ENCODE results near the gene TTLL8.
"Not testable (repeated sequence)": the region's sequence is repeated elsewhere in the genome, so short reads cannot be mapped to it uniquely, and the experiment has no call there.

The TTLL8 gene

DNA sequence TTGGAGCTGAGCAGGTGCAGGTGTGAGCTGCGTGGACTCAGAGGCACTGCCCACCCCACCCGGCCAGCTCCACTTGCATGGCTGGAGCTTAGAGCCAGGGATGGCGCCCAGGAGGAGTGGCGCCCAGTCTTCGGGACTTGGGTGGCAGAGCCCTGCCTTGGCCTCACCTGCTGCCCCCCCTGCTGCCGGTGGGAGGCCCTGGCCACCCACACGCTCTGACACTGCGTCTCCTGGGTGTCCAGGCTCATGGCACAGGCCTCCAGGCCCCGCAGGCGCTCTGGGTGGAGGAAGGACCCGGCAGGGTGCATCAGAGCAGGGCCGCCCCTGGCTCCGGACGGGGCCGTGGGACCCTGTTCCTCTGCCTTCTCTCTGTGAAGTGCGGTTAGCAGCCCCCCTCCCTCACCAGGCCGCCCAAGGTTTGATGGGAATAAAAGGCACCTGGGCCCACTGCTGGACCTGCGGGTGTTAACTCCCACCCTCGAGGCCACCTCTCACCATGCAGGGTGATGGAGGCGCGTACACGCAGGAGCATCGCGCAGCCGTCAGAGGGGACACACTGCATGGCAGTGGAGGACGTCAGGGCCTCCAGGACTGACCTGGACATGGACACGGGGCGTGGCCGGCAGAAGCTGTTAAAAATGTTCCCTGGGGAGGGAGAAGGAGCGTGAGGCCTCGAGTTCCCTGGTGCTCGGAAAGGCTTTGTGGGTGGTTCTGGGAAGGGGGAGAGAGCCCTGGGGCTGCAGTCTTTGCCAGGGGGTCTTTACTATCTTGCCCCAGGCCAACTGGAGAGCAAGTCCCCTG lies 57.3 kb downstream of the TTLL8 start:
- no peak for DNase-seq (ENCODE audit: low read depth)

DNA sequence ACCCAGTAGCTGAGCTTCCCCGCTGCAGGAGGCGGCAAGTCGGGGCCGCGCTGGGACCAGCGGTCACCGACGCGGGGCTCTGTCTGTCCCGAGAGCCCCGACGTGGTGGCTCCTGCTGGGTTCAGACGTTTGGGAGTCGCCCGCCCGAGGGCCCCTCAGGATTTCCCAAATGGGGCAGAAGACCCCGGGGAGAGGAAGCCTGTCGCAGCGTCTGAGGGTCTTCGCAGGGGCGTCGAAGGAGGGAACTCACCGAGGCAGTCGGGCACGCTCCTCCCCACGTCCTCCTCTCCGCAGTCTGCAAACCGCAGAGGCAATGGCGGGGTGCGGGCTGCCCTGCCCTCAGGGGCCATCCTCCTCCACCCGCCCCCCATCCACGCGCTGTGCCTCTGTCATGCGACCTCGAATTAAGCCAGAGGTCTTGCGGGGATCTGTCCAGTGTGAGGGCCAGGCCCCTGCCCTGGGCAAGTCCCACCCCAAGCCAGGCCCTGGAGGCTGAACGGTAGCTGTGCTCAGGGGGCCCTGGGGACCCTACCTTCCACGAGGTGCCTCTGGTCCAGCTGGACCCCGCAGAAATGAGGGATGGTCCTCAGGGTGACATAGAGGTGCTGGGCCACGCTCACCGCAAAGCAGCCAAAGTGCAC lies 58.0 kb downstream of the TTLL8 start:
- DNase-seq (ENCODE audit: low read depth): no peak

DNA sequence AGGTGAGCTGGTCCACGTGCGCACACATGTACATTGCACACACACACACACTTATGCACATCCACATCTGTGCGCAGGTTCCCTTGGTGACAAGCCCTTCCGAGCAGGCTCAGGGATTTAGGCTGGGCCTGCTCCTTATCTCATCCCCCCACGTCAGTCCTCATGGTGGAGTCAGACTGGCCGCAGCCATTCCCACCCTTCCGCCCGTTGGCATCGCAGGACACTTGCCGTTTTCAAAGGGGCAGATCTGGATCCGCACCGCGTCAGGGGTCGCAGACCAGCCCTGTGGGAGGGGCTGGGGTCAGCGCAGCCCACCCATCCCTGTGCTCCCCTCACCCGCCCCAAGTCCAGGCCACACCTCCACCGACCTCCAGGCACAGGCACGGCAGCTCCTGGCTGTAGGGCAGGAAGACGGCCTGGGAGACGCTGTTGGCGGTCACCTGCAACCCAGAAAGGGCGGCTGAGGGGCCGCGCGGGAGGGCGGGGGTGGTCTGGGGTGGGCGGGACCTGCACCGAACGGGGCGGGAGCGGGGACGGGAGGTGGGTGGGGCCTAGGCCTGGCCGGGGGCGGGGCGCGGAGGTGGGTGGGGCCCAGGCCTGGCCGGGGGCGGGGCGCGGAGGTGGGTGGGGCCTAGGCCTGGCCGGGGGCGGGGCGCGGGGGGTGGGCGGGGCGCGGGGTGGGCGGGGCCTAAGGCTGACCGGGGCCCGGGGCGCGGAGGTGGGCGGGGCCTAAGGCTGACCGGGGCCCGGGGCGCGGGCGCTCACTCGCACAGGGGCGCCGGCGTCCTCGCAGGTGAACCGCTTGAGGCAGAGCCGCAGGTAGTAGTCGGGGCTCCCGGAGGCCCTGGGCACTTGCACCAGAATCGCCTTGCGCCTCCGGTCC lies 58.8 kb downstream of the TTLL8 start:
- DNase-seq (ENCODE audit: low read depth): no peak

DNA sequence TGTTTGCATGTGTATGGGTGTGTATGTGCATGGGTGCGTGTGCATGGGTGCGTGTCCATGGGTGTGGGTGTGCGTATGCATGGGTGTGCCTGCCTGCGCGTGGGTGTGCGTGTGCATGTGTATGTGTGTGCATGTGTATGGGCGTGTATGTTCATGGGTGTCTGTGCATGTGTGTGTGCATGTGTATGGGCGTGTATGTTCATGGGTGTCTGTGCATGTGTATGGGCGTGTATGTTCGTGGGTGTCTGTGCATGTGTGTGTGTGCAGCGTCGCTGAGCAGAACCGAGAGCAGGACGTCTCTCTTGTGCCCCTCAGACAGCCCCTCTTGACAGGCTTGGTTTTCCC lies 59.4 kb downstream of the TTLL8 start:
- DNase-seq (ENCODE audit: low read depth): no peak

DNA sequence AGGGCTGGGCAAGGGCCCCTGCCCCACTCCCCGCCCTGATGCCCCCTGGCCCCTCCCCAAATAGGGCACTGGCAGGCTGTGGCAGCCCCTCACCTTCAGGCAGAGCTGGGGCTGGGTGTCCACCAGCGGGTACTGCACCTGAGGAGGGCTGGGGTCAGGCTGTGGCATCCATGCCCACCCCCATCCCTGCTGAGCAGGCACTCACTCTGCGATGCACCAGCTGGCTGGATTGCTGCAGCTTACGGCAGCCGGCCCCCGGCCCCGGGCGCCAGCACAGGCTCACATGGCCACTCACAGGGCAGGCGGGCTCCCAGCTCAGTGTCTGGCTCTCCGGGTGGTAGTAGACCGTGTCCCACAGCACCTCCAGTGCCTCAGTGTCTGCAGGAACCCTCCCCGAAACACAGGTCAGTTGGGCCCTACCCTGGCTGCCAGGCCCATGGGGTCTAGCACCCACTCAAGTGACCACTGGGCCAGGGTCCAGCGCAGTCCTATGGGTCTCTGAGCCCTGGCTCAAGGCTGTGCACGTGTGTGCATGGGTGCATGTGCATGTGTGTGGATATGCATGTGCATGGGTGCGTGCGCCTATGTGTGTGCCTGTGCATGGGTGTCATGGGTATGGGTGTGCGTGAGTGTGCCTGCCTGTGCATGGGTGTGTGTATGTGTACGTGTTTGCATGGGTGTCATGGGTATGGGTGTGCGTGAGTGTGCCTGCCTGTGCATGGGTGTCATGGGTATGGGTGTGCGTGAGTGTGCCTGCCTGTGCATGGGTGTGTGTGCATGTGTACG lies 60.0 kb downstream of the TTLL8 start:
- no peak for DNase-seq (ENCODE audit: low read depth)

DNA sequence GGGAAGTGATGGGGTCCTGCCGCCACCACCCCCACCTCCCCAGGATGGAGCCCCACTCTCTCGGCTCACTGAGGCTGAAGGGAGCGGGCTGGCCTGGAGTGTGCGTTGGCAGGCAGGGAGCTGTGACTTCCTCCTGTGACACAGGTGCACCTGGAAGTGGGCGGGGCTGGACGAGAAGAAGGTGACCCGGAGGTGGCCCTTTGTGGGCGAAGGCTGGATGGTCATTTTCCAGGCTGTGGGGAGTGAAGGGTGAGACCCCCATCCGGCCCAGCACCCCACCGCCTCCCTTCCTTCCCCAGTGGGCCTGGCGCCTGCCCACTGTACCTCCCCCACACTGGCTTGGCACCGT lies 60.9 kb downstream of the TTLL8 start:
- no peak for DNase-seq (ENCODE audit: low read depth)

DNA sequence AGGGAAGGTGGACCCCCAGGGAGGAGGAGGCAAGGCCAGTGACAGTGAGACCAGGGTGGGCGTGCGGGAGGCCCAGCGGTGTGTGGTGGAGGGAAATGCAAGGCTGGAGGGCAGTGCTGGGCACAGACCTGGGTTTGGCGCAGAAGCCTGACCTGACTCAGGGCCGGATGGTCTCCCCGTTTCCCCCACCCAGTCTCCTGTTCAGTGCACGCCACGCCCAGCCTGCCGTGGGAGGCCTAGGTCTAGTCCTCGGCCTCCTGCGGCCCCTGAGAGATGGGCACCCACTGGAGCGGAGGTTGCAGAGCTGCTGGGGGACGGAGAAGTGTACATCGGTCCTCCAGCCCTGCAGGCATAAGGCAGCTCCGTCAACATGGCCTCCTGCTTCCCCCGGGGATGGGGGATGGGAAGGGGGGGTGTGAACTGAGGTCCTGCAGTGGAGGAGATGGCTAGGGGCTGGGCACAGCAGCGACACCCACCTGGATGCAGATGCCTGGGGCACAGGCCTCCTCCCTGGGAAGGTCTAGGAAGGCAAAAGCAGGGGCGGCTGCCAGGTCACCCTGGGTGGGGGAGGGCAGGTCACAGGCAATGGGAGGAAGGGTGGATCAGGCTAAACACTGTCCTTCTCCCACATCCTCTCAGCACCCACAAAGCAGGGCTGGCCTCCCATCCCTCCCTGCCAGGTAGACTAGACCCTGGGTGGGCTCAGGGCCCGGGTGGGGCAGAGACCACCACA lies 61.4 kb downstream of the TTLL8 start:
- DNase-seq (ENCODE audit: low read depth): no peak

DNA sequence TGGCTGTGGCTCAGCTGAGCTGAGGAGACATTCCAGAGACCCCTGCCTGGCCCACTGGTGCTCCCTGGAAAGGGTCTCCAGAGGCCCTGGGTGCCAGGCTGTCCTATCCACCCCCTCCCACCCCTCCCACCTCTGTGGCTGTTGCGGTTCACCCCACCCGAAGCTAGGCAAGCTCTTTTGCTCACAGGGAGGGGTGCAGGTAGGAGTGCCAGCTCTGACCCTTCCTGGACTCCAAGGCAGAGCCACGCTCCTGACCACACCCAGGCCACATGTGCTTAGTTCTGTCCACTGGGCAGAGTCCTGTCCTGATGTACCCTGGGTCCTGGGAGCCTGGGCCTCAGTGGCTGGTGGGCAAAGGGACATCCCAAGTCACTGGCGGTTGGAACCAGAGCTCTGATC lies 62.0 kb downstream of the TTLL8 start:
- DNase-seq (ENCODE audit: low read depth): no peak

DNA sequence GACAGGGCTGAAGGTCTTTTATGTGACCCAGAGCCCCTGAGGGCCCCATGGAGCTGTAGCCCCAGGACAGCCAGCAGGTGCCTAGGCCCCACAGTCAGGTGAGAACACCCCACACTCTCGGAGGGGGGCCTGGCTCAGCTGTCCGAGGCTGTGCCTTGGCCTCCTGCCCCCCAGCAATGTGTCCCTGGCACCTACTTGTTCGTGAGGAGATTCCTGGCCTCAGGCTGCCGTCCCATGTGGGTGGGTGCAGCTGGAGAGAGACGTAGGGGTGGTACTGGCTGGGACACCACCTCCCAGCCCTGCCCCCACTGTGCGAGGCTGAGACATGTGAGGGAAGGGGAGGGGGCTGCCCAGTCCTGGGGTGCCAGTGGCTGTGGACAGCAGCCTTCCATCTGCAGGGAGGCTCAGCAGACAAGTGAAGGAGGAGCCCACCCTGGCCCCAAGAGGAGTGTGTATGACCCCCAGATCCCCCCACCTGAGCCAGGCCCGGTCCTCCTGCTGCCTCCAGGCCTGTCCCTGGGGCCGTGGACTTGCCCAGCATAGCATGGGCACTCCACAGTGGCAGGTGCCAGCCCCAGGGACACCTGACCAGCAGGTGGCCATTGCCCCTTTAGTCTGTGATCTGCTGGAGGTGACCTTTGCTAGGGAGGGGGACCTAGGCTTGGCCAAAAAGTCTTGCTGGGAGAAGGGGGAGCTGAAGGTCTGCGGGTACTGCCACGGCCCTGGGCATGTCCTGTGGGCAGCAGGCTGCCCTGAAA lies 62.6 kb downstream of the TTLL8 start:
- no peak for DNase-seq (ENCODE audit: low read depth)

DNA sequence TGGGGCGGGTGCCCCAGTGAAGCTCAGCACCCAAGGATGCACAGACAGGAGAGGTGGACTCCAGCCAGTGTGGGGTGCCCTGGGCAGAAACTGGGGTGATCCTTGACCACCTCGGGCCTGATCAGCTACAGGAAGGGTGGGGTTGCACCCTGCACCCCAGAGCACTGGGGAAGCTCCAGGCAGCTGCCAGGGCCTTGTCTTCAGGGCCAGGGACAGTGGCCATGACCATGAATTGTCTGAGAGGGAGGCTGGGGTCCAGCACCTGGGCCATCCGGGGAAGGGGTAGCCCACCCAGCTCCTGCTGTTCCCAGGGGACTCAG lies 63.1 kb downstream of the TTLL8 start:
- DNase-seq (ENCODE audit: low read depth): no peak

DNA sequence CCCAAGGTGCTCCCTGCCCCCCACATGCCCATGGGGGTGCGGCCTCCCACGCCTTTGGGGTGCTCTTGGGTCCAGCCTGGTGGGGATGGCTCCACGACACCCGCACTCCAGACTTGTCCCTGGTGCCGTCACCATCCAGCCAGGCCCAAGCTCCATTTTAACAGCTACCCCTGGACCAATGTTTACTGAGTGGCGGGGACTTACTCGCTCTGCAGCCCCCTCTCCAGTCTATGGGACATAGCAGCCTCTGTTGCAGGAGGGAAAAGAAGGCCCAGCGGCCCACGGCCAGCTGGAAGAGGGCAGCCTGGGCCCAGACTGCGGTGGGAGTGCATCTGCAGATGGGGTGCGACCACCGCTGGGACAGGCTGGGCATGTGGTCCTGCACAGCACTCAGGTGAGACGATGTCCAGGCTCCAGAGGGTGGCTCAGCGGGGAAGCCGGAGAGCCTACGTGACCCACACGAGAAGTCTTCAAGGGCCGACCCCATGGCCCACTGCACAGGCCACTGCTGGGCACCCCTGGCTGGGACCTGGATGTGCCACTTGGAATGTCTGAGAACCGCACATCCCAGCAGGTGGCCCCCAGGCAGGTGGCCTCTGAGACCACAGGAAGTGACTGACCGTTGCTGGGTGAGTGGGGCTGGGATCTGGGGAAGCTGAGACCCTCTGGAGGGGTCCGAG lies 63.6 kb downstream of the TTLL8 start:
- no peak for DNase-seq (ENCODE audit: low read depth)

DNA sequence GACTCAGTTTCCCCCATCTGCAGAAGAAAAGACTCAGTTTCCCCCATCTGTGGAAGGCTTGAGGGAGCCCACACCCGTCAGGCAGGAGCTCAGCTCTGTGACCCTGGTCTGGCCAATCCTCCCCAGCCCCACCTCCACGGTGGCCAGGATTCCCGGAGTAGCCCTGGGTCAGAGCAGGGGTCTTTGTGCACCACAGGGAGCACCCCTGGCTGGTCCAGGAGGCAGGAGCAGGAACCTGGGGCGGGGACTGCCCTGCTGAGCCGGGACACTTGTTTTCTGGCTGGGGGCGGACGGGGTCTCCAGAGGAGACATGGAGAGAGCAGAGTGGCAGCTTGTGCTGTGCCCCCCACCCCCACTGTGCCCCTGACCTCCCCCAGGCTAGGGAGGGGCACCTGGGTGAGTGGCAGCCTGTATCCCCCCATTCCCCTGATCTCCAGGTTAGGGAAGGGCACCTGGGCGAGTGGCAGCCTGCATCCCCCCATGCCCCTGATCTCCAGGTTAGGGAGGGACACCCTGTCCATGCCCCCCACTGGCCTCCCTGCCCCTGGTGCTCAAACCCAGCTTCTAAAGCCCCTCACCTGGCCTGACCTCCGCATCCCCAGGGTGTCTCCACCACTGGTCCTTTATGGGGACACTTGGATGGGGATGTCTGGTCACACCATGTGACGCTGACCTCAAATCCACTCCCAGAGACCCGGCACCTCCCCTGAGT lies 64.3 kb downstream of the TTLL8 start:
- DNase-seq (ENCODE audit: low read depth): no peak

DNA sequence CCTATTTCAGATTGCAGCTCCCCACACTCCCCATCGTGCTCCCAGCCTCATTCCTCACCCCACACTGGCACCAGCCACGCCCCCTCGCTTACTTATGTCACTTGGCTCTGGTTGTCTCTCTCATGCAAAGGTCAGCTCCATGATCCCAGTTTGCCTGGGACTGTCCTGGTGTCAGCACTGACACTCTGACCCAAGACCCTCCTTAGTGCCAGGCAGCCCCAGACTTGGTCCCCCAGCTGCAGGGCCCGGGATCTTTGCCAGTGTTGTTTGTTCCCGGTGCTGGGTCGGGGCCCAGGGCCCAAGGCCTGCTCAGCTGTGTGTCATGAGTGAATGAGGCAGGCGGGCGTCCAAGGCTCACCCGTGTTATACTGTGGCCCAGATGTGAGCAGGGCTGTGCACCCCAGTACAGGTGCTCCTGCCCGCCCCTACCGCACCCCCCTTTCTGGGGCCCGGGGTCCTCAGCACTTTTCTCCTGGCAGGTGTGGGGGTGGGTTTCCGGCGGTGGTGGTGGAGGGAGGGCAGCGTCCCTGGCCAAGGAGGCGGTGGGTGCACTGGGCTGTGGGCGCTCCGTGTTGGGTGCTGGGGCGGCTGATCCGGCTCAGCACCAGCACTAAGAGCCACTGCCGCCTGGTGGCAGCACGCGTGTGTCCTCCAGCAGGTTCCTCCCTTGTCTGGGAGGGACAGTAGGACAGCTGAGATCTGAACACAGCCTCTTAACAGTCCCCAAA lies 65.0 kb downstream of the TTLL8 start:
- DNase-seq (ENCODE audit: low read depth): peak; percentile 46

DNA sequence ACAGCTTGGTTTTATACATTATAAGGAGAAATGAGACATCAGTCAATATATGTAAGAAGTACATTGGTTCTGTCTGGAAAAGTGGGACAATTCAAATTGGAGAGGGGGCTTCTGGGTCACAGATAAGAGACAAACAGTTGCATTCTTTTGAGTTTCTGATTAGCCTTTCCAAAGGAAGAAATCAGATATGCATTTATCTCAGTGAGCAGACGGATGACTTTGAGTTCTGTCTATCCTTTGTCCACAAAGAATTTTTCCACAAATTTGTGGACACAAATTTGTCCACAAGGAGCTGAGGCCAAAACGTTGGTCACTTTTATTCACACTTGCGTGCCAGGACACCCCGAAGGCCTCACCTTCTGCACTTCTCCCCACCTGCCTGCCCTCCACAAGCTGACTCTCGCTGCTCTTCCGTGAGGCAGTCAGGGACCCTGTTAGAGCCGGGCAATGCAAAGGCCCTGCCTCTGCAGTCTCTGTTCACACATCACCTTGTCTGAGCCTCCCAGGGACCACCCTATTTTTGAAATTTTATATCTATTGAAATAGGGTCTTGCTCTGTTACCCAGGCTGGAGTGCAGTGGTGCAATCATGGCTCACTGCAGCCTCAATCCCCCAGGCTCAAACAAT lies 66.1 kb downstream of the TTLL8 start:
- no peak for DNase-seq (ENCODE audit: low read depth)

DNA sequence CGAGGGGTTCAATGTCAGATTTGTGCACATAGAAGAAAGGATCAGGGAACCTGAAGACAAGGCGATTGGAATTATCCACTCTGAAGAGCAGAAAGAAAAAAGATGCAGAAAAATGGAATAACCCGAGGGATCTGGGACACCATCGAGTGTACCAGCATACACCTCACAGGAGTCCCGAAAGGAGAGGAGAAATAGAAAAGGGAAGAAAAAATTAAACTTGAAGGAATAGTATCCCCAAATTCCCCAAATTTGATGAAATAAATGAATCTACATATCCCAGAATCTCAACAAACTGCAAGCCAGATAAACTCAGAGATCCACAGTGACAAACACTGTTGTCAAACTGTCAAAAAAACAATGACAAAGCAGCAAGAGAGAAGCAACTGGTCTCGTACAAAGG lies 66.9 kb downstream of the TTLL8 start:
- DNase-seq (ENCODE audit: low read depth): no peak

DNA sequence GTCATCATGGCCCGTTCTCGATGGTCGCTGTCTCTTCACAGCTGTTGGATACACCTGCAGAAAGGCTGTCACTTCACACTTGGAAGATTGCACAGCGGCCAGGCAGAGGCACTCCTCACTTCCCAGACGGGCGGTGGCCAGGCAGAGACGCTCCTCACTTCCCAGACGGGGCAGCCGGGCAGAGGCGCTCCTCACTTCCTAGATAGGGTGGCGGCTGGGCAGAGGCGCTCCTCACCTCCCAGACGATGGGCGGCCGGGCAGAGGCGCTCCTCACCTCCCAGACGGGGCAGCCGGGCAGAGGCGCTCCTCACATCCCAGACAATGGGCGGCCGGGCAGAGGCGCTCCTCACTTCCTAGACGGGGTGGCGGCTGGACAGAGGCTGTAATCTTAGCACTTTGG lies 68.3 kb downstream of the TTLL8 start:
- not testable (repeated sequence) for DNase-seq (ENCODE audit: low read depth)

DNA sequence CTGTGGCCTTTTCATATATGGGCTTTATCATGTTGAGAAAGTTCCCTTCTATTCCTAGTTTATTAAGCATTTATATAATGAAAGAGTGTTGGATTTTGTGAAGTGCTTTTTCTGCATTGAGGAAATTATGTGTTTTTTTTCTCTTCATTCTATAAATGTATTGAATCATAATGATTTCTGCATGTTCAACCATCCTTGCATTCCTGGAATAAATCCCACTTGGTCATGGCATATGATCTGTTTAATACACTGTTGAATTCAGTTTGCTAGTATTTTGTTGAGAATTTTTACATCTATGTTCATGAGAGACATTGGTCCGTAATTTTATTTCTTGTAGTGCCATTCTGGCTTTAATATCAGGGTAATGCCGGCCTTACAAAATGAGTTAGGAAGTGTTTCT lies 71.8 kb downstream of the TTLL8 start:
- no peak for DNase-seq (ENCODE audit: low read depth)
